Fibroblast of lung (primary cell): ENCODE data around the gene KCNMA1.

ENCODE experiments used
- CTCF ChIP-seq, 2 donors: IDR thresholded peaks in 1 of 2; conservative IDR thresholded peaks in 1 of 2; 1 replicate in 1 of 2; 2 replicates in 1 of 2; pipeline ENCODE4 v1.5.1; 2011 to 2012; ENCODE audit warnings: low read length in 2 of 2, control low read depth in 1 of 2, inconsistent platforms in 1 of 2, low read depth in 1 of 2, mild to moderate bottlenecking in 1 of 2
- EZH2 ChIP-seq: IDR thresholded peaks from 2 replicates; pipeline ENCODE4 v1.5.1; 2012; ENCODE audit warnings: low read length, control low read depth, mild to moderate bottlenecking; ENCODE audit errors: missing control alignments

- TF ChIP-seq EZH2 (no peak), CTCF (conservative IDR thresholded peaks at IDR 0.05 in 1 of 2, IDR thresholded peaks at IDR 0.05 in 1 of 2; ENCODE audit: low read depth in 1 of 2, low read length in 2 of 2) (no peak)
These were observed 614.2 kb downstream of the KCNMA1 start for GRCh38 chr10:77023396-77023795.
